Measurements from ENCODE around the gene TNP2. TPM values are rescaled to one million over a fixed set of nuclear protein-coding genes. Genes with fewer than 3 reads are reported as not detected.

Gene TNP2
- total RNA-seq, 1 donor from 2014 or later = not detected

DNA sequence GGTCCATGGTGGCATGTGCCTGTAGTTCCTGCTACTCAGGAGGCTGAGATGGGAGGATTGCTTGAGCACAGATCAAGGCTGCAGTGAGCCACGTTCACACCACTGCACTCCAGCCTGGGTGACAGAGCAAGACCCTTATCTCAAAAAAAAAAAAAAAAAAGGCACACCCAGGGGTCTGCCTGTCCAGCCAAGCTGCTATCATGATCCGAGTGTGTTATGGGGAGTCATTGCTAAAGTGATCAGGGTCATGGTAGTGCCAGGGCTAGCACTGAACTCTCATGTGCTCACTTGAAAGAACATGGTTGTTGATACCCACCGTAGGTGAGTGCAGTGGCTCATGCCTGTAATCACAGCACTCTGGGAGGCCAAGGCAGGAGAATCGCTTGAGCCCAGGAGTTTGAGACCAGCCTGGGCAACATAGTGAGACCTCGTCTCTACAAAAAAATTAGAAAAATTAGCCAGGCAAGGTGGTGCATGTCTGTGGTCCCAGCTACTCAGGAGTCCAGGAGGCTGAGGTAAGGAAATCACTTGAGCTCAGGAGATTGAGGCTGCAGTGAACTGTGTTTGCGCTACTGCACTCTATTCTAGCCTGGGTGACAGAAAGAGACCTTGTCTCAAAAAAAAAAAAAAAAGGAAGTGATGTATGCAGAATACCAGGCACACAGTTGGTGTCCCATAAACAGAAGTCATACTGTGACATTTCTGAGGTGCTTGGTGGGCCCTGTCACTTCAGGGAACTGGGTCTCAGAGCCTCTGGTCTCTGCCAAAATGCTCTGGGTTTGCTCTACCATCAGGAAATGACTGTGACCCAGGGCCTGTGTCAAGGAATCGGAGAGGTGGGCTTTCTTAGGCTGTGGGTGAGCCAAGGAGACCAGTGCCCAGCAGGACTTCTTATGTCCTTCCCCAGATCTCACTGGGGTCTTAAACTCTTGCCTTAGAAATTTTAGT is 9.8 kb upstream of the TNP2 start:
- no peaks in the 10 kb centered on the region for H3K9me3 Mint-ChIP-seq (ENCODE audit: unreplicated experiment)
- DNase-seq (ENCODE audit: extremely low spot score, unreplicated experiment) = no peak
- H3K36me3 Mint-ChIP-seq (ENCODE audit: unreplicated experiment) = no peaks in the 10 kb centered on the region
- H3K4me3 Mint-ChIP-seq (ENCODE audit: unreplicated experiment) = no peak overlapping the region
- peaks cover 18% of the 10 kb centered on the region for H3K27me3 Mint-ChIP-seq (ENCODE audit: unreplicated experiment)
- TF ChIP-seq, protein P1, sequence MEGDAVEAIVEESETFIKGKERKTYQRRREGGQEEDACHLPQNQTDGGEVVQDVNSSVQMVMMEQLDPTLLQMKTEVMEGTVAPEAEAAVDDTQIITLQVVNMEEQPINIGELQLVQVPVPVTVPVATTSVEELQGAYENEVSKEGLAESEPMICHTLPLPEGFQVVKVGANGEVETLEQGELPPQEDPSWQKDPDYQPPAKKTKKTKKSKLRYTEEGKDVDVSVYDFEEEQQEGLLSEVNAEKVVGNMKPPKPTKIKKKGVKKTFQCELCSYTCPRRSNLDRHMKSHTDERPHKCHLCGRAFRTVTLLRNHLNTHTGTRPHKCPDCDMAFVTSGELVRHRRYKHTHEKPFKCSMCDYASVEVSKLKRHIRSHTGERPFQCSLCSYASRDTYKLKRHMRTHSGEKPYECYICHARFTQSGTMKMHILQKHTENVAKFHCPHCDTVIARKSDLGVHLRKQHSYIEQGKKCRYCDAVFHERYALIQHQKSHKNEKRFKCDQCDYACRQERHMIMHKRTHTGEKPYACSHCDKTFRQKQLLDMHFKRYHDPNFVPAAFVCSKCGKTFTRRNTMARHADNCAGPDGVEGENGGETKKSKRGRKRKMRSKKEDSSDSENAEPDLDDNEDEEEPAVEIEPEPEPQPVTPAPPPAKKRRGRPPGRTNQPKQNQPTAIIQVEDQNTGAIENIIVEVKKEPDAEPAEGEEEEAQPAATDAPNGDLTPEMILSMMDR (IDR thresholded peaks at IDR 0.05) = no peak
- H3K27ac Mint-ChIP-seq (ENCODE audit: unreplicated experiment) = no peak overlapping the region
- H3K4me1 Mint-ChIP-seq (ENCODE audit: unreplicated experiment) = peaks cover 2% of the 10 kb centered on the region

DNA sequence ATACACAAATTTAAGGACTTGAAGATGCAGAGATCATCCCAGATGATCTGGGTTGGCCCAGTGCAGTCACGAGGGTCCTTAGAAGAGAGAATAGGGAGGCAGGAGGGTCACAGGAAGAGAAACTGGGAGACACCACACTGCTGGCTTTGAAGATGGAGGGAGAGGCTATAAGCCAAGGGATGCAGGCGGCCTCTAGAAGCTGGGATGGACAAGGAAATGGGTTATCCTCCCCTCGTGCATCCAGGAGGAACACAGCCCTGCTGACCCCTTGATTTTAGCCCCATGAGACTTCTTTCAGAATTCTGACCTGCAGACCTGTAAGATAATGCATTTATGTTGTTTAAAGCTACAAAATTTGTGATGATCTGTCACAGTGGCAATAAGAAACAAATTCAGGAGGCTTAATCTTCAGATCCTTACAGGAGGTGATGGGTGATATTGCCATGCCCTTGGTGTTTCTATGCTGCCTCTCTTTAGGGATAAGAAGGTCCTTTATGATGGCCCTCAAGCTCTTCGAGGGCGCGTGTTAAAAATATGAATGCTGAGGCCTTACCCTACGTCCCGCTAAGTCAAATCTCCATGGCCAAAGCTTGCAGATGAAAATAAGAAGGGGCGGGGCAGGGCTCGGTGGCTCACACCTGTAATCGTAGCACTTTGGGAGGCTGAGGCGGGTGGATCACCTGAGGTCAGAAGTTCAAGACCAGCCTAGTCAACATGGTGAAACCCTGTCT is 8.6 kb upstream of the TNP2 start:
- Mint-ChIP-seq H3K4me3 (ENCODE audit: unreplicated experiment) (no peak overlapping the region), H3K36me3 (ENCODE audit: unreplicated experiment) (no peaks in the 10 kb centered on the region), H3K4me1 (ENCODE audit: unreplicated experiment) (peaks cover 9% of the 10 kb centered on the region), H3K27me3 (ENCODE audit: unreplicated experiment) (peaks cover 13% of the 10 kb centered on the region), H3K9me3 (ENCODE audit: unreplicated experiment) (no peaks in the 10 kb centered on the region), H3K27ac (ENCODE audit: unreplicated experiment) (no peak overlapping the region)
- TF ChIP-seq, protein P1 (IDR thresholded peaks at IDR 0.05) = no peak
- DNase-seq (ENCODE audit: extremely low spot score, unreplicated experiment) = no peak

DNA sequence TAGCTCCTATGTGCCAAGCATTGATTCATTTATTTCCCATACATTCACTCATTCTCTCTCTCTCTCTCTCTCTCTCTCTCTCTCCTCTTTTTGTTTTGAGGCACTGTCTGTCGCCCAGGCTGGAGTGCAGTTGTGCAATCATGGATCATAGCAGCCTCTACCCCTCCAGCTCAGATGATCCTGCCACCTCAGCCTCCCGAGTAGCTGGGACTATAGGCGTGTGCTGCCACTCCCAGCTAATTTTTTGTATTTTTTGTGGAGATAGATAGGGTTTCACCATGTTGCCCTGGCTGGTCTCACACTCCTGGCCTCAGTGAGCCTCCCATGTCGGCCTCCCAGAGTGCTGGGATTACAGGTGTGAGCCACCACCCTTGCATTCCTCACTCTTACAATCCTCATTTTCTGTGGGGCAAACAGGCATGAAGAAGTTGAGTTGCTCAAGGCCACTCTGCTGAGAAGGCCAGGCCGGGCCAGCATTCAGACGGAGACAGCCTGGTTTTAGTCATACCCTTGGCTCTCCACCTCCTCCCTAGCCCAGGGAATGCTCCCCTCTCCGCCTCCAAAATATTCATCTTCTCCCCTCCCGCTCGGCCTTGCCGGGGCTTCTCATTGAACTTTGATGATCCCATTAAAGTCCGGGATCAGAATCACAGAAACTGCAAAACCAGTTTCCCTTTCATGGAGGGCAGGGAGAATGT is 7.9 kb upstream of the TNP2 start:
- Mint-ChIP-seq H3K4me3 (ENCODE audit: unreplicated experiment) (no peak overlapping the region), H3K36me3 (ENCODE audit: unreplicated experiment) (no peaks in the 10 kb centered on the region), H3K27ac (ENCODE audit: unreplicated experiment) (no peak overlapping the region), H3K27me3 (ENCODE audit: unreplicated experiment) (peaks cover 11% of the 10 kb centered on the region), H3K9me3 (ENCODE audit: unreplicated experiment) (no peaks in the 10 kb centered on the region), H3K4me1 (ENCODE audit: unreplicated experiment) (peaks cover 9% of the 10 kb centered on the region)
- TF ChIP-seq, protein P1 (IDR thresholded peaks at IDR 0.05) = no peak
- no peak for DNase-seq (ENCODE audit: extremely low spot score, unreplicated experiment)

DNA sequence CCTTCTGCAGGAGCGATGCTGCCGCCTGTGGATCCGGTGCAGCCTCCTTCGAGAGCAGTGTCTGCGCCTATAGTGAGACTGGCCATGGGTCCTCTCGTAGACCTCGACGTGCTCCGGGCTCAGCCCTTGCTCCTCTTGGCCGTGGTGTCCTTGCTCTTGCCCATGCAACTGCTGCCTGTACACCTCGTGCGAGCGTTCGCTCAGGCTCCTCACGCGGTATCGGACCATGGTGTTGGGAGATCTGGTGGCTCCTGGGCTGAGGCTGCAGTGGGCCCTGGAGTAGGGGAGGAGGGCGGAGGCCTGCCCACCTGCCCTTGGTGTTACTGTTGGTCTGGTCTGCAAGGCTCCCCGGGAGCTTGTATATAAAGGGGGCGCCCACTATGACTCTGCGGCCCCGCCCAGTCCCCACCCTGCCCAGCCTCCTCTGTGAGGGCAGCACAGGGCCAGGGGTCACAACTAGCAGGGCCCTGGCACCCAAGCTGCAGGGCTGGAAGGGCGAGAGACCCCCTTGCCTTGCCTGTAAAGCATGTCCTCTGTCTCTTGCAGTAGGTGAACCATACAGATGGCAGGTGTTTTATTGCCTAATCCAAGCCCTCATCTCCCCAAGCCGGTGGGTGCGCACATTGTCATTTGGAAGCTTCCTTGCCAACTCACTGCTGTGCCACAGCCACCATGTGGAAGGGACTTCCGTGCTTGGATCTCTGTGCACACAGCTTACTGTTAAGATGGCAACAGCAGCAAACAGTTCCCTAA is 7.2 kb upstream of the TNP2 start, which contains the start of gene PRM2:
TSS of gene PRM2 (minus strand) at position 338 of the 753 bp plus-strand sequence. CDS start at position 228, 110 bp downstream.
- H3K9me3 Mint-ChIP-seq (ENCODE audit: unreplicated experiment) = no peaks in the 10 kb centered on the region
- peaks cover 9% of the 10 kb centered on the region for H3K27me3 Mint-ChIP-seq (ENCODE audit: unreplicated experiment)
- no peaks in the 10 kb centered on the region for H3K36me3 Mint-ChIP-seq (ENCODE audit: unreplicated experiment)
- no peak for DNase-seq (ENCODE audit: extremely low spot score, unreplicated experiment)
- TF ChIP-seq, protein P1 (IDR thresholded peaks at IDR 0.05) = no peak
- H3K4me1 Mint-ChIP-seq (ENCODE audit: unreplicated experiment) = peaks cover 9% of the 10 kb centered on the region
- H3K4me3 Mint-ChIP-seq (ENCODE audit: unreplicated experiment) = no peak within 1 kb of the TSS
- no peak within 1 kb of the TSS for H3K27ac Mint-ChIP-seq (ENCODE audit: unreplicated experiment)
